8988T (cell line): ENCODE results near the gene DCST2.
A peak's percentile ranks its signal among the peaks of the same experiment; 100 is the strongest.

Source experiments
- DNase-seq: peaks from one replicate; pipeline ENCODE4 v3.0.0; 2011

DCST2 gene

DNA sequence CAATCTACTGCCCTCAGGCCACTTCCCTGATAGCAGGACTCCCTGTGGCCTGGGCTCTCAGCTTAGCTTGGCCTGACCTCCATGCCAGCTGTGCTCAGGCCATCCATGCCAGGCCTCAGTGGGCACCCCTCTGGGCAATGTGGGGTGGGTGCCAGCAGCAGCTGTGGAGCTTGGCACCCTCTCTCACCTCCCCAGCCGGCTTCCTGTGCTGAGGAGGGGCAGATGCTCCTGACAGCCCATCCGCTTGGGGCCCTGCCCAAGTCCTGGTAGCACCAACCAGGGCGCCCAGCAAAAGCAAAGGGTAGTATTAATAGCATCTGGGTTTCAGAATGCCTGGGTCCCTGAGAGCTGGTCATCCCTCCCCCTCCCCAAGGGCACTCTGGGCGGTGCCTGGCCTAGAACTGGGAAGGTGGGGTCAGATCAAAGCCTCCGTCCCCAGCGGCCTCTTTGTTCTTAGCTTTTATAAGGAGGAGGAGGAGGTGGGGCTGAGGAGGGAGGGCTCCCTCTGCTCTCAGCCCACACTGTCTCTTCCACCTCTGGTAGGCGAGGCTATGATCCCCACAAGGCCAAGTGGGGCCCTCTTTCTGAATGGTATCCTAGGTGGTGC, 36.1 kb upstream of the DCST2 start:
- DNase-seq: no peak

DNA sequence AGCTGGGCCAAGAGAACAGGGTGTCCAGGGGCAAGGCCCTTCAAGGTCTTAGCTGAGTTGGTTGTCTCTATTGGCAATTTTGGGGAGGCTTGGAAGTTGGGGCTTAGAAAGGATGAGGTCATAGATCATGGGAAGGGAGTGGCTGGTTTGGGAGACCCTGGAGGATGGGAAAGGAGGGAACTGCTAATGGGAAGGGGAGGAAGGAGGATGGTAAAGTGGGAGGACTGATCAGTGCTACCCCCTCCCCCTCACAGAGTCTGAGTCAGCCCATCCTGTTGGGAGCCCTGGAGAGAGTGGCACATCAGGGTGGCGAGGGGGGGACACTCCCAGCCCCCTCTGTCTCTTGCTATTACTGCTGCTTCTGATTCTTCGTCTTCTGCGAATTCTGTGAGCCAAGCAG, 35.0 kb upstream of the DCST2 start:
- no peak for DNase-seq

DNA sequence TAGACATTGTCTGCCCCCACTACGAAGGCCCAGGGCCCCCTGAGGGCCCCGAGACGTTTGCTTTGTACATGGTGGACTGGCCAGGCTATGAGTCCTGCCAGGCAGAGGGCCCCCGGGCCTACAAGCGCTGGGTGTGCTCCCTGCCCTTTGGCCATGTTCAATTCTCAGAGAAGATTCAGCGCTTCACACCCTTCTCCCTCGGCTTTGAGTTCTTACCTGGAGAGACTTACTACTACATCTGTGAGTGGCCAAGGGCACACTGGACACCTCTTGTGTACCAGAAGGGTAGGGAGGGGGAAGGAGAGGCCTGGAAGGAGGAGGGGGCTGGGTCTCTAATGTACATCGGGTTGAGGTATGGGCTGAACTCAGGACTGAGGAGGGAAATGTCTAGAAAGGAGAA, 33.2 kb upstream of the DCST2 start:
- DNase-seq: no peak

DNA sequence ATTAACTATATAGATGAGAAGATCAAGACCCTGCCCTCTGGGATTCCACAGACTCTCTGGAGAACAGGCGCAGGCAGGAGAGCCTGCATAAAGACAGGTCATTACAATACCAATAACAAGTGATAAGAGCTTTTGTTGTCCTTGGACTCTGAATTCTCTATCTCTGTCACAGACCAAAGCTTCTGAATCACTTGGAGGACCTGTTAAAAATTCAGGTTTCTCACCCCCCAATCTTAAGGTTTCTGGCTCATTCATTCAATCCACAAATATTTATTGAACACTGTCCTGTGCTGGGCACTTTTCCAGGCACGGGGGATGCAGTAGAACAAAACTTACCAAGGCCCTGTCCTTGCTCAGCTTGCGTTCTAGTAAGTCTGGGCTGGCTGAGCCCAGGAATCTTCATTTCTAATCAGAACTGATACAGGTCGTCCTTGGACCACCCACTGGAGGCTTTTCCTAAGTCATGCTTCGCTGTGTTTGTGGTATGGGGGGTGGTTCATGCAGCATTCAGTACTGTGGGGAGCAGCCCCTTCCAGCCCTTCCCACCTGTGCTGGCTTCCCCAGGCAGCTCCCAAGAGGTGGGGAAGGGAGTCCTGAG, 31.4 kb upstream of the DCST2 start:
- no peak for DNase-seq

DNA sequence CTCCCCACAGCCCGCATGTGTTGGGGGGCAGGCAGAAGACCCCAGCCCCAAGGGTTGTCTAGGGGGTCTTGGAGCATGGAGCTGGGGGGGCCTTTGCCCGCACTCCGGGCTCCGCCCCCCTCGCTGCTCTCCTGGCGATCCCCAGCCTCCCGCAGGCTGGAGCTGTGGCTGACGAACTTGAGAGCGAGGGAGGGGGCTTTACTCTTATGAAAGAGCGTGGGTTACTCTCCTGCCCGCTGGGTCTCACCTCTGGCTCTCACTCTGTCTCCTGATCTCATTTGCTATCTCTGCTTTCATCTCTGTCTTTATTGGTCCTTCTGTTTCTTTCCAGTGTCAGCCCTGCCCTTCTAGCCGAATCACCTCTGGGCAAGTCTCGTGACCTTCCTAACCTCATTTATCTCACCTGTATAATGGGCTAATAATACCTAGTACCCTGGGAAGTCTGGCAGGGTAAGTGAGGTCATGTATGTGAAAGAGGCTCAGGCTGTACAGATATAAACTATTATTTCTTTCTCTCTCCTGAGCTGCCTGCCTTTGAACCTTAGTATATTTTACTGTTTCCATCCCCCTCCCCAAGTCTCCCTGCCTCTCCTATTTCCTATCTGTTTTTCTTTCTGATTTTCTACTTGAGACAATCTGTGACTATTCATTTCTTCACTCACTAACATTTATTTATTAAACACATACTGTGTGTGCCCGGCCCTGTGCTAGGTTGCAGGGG, 30.7 kb upstream of the DCST2 start:
- no peak for DNase-seq

DNA sequence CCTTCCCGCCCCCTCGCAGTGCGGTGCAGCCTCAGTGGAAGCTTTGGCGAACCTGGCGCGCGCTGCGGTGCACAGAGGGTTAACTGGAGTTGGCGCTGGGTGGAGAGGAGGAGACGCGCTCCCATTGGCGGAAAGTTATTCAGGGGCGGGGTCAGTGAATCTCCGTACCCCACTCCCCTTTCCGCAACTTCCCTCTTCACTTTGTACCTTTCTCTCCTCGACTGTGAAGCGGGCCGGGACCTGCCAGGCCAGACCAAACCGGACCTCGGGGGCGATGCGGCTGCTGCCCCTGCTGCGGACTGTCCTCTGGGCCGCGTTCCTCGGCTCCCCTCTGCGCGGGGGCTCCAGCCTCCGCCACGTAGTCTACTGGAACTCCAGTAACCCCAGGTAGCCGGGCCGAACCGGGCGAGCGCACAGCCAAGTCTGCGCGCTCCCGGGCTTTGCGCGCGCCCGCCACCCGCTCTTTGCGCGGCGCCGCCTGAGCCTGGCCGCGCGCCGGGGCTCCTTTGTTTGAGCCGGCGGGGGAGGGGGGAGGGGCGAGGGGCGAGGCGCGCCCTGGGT, 30.0 kb upstream of the DCST2 start, which contains the start of gene EFNA4:
EFNA4 (plus strand) TSS at position 191 of the 561 bp plus-strand sequence; CDS start at position 275, 84 bp downstream.
- DNase-seq: peak; percentile 88

DNA sequence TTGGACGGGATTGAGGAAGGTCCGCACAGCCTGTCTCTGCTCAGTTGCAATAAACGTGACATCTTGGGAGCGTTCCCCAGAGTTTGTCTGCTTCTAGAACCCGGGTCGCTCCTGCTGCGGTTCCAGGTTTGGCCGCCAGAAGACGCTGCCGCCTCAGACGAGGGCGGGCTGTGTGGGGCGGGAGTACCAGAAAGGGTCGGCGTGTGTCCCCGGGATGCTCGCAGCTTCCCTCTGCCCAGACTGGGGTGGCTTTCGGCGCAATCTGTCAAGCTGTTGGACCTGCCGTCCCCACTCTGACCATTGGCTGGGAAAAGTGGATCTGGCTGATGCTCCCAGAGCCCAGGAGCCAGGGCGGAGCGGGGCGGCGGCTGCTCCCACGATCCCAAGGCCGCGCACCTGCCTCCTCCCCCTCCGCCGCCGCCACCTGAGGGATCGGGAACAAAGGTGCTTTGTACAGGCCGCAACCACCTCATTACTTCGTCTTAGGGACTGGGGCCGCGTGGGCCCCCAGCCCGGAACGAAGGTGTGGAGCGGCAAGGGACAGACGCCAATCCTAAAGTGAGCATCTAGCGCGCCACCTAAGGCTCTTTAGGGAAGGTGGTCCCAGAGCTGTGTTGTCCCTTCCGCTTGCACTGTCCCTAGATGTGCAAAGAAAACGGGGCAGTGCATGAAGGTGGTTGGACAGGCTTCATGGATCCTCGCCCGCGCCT, 29.3 kb upstream of the DCST2 start:
- peak; percentile 81 for DNase-seq

DNA sequence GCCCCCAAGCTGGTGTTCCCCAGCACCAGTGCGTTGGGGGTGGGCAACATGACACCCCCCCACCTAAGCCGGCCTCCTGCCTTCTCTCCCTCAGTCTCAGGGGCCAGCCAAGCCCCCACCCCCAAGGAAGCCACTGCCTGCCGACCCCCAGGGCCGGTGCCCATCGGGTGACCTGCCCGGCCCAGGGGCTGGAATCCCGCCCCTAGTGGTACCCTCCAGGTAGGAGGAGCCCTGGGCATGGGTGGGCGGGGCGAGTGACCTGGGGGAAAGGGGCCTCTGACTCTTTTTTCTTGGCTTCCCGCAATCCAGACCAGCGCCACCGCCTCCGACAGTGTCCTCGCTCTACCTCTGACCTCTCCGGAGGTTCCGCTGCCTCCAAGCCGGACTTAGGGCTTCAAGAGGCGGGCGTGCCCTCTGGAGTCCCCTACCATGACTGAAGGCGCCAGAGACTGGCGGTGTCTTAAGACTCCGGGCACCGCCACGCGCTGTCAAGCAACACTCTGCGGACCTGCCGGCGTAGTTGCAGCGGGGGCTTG, 28.6 kb upstream of the DCST2 start:
- no peak for DNase-seq

DNA sequence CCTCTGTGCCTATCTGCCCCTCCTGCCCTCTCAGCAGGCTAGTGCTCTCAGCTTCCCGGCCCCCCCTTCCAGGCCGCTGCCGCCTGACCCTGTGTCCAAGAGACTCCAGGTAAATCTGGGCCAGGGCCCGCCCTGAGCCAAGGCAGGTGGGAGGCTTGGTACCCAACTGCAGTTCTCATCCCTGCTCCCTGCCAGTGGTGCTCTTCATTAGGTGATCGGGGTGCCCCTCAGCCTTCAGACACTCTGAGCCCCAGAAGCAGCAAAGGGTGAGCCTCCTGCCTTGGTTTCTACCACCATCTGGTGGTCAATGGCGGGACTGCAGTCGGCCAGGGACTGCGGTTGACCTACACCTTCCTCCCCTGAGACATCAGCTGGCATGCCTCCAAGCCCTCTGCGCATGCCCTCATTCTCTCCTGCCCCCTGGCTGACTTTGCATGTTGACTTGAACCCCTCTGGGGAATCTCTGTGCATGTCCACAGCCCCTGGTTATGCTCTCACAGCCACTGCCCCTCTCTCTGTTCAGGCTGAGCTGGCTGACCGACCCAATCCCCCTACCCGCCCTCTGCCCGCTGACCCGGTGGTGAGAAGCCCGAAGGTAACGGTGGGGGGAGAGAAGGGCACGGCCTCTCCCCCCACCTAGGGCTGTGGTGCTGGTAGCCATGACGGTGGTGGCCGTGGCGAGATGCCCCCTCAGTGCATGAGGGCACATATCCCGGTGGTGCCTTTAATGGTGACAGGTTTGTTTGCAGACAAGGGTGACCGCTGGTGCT, 28.0 kb upstream of the DCST2 start:
- peak; percentile 75 for DNase-seq

DNA sequence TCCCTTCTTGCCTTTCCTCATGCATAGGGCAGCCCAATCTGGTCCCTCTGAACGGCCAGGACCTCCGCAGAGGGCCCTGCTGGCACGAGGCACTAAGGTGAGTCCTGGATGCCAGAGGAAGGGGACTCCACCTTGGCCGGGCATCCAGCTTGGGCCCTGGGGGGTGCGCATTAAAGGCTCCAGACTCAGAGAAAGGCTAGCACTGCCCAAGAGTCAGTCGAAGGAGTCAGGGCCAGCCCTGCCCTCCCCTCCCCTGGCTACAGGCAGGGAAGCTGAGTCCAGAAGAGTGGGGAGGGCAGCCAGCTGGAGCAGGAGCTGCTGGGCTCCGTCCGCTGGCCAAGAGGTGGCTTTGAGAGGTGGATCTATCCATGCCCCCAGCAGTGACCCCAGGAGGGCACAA, 27.2 kb upstream of the DCST2 start:
- DNase-seq: no peak

DNA sequence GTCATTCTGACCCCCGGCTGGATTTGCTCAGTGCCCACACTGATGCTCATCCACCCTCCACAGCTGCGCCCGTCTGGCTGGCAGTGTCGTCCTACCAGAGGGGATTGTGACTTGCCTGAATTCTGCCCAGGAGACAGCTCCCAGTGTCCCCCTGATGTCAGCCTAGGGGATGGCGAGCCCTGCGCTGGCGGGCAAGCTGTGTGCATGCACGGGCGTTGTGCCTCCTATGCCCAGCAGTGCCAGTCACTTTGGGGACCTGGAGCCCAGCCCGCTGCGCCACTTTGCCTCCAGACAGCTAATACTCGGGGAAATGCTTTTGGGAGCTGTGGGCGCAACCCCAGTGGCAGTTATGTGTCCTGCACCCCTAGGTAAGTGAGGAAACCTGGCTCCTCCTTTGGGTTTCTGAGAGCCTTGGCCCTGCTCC, 24.2 kb upstream of the DCST2 start:
- no peak for DNase-seq

DNA sequence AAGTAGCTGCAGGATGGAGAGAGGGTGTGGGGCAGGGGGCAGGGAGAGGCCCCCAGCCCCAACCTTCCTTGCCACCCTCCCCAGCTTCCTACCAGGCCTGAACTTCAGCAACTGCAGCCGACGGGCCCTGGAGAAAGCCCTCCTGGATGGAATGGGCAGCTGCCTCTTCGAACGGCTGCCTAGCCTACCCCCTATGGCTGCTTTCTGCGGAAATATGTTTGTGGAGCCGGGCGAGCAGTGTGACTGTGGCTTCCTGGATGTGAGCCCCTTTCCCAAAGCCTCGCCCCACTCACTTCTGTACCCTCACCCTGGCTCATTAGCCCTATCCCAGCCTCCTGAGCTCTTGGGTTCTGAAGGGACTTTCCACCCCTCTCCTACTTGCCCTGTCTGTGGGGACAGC, 23.5 kb upstream of the DCST2 start:
- no peak for DNase-seq

DNA sequence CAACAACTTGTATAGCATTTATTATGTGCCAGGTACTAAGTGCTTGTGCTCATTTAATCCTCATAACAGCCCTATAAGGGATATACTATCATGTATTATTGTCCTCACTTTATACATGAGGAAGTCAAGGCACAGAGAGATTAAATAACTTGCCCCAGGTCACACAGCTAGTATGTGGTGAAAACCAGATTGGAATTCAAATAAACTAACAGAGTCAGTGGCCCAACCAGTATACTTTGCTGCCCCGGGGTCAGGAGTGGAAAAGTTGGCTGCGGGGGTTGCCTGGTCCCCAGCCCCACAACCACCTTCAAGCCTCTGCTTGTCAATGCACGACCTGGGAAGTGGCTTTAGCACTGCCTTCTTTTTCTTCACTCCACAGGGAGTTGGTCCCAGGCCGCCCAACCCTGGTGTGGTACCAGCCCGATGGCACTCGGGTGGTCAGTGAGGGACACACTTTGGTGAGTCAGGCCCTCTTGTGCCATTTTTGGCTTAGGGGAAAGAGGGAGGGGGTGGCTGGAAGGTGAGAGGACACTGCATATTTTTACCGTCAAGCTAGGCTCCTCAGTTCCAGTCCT, 20.0 kb upstream of the DCST2 start:
- no peak for DNase-seq

DNA sequence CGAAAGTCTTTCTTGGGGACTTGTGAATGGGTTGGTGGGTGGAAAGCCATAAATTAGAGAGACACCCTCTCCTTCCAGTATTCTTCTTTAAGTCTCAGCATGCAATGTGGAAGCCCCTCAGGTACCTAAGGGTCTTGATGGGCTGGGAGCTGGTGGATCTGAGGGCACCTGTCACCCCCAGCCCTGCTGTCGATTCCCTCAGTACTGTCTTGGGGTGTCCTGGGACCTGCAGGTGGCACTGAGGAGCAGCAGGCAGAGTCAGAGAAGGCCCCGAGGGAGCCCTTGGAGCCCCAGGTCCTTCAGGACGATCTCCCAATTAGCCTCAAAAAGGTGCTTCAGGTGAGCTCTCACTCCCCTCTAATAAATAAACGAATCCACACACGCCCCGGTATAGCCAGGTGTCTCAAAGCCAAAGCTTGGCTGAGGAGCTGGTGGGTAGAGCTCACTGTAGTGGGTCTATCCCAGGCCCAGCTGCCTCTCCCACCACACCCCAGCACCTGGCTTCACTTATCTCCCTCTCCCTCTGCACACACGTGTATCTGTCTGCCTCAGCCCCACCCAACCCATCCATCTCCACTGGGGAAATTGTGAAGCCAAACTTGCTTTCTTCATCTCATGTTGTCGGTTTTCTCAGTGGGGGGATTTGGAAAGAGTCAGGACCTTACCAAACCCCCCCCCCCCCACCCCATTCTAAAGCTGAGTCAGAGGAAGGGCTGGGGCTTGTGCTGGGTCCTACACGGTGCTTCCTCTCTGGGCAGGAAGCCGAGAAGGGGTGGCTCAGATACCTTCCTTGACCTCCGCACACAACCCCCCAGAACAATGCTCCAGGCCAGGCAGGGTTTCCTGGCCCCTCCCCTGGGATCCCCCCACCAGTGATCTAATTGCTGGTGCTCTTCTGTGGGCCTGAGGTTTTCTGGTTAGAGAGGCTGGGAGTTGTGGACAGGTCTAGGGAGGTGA, 19.1 kb upstream of the DCST2 start:
- DNase-seq: peak; percentile 80

DNA sequence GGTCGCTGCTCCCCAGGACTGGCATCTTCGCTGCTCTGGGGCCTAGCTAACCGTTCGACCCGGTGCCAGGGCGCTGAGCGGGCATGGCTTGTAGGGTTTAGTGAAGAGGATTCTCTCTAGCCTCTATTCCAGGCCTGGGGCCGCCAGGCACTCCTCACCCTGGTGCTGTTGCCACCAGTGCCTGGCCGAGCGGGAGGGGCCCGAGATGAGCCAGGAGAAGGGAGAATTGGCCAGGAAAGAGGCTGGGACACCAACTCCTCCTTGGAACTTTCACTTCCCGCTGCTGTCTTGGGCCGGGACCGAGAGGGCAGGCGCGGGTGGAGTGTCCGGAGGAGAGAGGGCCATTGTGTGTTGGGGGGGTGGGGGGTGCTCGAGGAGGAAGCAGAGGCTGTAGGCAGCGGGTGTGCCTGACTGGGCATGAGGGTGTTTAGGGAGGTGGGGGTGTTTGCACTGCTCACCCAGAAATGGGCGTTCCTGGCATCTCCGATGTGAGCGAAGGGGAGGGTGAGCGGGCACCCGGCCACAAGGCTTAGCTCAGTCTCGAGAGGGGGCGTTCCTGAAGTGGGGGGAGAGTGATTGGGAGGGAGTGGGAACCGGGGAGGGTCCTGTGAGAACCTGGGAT, 18.3 kb upstream of the DCST2 start:
- DNase-seq: peak; percentile 82

DNA sequence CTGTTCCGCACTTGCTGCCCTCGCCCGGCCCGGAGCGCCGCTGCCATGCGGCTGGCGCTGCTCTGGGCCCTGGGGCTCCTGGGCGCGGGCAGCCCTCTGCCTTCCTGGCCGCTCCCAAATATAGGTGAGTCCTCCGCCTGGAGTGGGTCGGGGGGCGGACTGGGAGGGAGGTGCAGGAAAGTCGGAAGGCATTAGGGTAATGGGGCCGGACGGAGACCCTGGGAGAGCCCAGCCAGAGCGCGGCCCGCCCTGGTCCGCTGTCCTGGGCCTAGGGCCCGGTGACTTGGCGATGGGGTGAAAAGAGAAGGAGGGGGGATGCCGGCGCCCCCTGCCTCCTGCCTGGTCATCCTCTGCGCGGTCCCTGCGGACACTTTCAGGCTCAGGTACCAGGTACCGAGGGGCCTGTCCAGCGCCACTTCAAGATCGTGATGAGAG, 17.8 kb upstream of the DCST2 start:
- no peak for DNase-seq

DNA sequence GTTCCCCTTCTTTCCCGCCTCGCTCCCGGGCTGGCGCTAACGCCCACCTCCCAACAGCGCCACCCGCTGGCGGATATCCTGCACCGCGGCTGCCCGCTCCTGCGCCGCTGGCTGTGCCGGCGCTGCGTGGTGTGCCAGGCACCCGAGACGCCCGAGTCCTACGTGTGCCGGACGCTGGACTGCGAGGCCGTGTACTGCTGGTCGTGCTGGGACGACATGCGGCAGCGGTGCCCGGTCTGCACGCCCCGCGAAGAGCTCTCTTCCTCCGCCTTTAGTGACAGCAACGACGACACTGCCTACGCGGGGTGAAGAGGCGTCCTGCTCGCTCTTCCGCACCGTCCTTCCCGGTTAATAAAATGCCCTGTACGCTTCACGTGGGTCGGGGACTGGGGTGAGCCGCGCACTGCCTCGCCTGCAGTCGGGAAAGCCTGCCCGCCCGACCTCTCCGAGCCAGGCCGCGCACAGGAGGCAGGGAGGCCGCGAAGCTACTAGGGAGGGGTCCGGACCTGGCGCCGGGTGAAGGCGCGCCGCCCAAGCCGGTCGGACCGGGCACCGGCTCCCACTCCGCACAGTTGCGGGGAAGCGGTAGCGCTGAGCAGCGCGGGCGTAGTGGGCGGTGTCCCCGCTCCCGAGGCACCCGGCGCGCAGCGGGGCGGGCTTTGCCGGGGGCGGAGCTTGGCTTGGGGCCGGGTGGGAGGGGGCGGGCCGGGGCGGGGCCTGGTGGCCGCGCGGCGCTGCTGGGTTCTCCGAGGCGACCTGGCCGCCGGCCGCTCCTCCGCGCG, 17.2 kb upstream of the DCST2 start, which contains the start of gene ADAM15:
ADAM15 (plus strand) TSS at position 757 of the 782 bp plus-strand sequence. CDS start 71 bp downstream, outside the sequence.
- peak; percentile 98 for DNase-seq

DNA sequence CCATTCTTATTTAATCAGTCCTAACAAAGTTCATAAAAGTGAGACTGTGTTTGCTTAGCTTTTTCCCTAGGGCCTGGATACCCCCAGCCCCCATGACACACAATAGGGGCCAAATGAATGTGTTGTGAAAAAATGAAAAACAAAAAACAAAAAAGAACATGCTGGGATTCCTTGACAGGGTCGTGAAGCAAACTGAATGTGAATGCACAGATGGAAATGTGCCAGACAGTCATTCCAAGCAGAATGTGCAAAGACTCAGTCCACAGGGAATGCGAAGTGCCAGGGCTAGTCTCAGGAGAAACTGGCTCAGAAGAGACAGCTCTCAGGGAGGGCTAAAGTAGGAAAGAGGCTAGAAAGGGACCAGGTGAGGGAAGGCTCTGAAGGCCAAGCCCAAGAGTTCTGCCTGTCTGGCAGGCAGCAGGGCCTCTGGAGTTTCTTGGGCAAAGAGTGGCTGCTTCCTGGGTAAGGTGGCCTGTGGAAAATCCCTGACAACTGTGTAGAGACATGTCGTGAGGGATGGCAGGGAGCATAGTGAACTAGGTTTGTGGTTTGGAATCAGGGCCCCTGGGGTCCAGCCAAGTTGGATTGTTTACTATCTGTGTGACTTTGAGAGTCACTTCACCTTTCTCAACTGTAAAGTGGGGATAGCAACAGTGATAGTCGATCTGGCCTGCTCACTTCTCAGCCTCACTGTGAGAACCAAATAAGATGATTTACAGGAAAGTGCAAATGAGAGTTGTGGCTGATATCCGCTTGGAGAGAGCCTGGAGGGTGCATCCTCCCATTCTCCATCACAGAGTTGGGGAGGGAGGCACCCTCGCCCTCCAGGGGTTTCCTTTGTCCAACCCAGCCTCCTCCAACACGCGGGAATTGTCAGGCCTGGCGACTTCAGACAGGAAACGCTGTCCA, 16.3 kb upstream of the DCST2 start:
- no peak for DNase-seq
